Tibial nerve (tissue), 4 donors: ENCODE data around the gene MRAP. TPM values are rescaled to one million over a fixed set of nuclear protein-coding genes. Genes with fewer than 3 reads are reported as not detected.

ENCODE experiments used
- DNase-seq, 2 donors: peaks; one replicate each; pipeline ENCODE4 v3.0.0-alpha.2; 2019; ENCODE audit warnings: low spot score in 2 of 2
- H3K27ac ChIP-seq, 4 donors: fragments of 200-600 bp; sonication (generic) in 3 of 4; one replicate each; pipeline ENCODE4 v1.5.1; 2017 to 2019; ENCODE audit warnings: mild to moderate bottlenecking in 1 of 4
- H3K27me3 ChIP-seq, 2 donors: fragments of 200-600 bp; sonication (generic) in 1 of 2; one replicate each; pipeline versions ENCODE4 v1.5.1 to v1.6.0; 2017 to 2019
- H3K36me3 ChIP-seq, 3 donors: fragments of 200-600 bp; sonication (generic); one replicate each; pipeline ENCODE4 v1.5.1; 2018 to 2019
- H3K4me1 ChIP-seq, 4 donors: fragments of 200-600 bp; sonication (generic) in 3 of 4; one replicate each; pipeline ENCODE4 v1.5.1; 2017 to 2019
- H3K4me3 ChIP-seq, 4 donors: fragments of 200-600 bp; sonication (generic) in 3 of 4; one replicate each; pipeline ENCODE4 v1.5.1; 2017 to 2019; ENCODE audit warnings: mild to moderate bottlenecking in 1 of 4, moderate library complexity in 1 of 4
- H3K9me3 ChIP-seq, 4 donors: fragments of 200-600 bp; sonication (generic) in 3 of 4; one replicate each; pipeline ENCODE4 v1.5.1; 2017 to 2019
- CTCF ChIP-seq, 5 experiments: fragments of 200-600 bp in 3 of 5; fragments of 450-650 bp in 2 of 5; sonication (generic) in 3 of 5; IDR thresholded peaks; one replicate each; pipeline ENCODE4 v1.5.1; 2016 to 2019; ENCODE audit warnings: antibody characterized with exemption in 5 of 5, mild to moderate bottlenecking in 3 of 5, moderate library complexity in 2 of 5
- EP300 ChIP-seq, 2 donors: sonication (generic); formaldehyde crosslinking; IDR thresholded peaks; one replicate each; pipeline ENCODE4 v1.6.1; 2017; ENCODE audit warnings: antibody characterized with exemption in 2 of 2, mild to moderate bottlenecking in 1 of 2
- POLR2A ChIP-seq, 2 donors: fragments of 450-650 bp; IDR thresholded peaks; one replicate each; pipeline ENCODE4 v1.6.1; 2017; ENCODE audit warnings: antibody characterized with exemption in 2 of 2, mild to moderate bottlenecking in 2 of 2, moderate library complexity in 2 of 2
- WGBS, 2 donors: methylation state at CpG; one replicate each; pipeline ENCODE4 v1.1.5; 2018; 5-methylcytosine and 5-hydroxymethylcytosine counted together
- total RNA-seq, 4 donors: library from RNA; depleted of rRNA; stranded (reverse); fragments of >200 nt; gene quantifications; one replicate each; pipeline ENCODE4 v1.1.0, GENCODE V29; 2016

Gene MRAP
- total RNA-seq, 4 donors from 2014 or later: 1.6 to 14.4 (median 4.8) TPM

DNA sequence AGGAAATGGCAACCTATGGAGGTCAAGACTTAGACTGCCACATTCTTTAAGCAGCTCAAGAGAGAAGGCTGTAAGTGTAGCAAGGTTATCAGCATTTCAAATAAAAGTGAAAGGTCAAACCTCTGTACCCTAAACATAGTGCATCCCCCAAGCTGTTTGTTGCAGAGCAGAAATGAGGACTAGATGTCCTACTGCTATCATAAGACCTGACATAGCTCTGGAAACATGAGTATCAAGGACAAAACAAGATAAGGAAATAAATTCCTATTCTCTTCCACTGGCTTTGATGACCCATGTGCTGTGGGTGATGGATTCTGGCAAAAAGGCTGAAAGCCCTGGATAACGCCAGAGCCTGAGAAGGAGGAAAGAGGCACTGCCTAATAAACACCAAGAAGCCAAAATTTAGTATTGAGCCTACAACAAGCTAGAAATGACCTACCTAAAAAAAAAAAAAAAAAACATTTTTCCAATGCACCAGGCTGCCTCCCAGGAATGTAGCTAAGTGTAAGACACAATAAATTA, 58.3 kb downstream of the MRAP start:
- Histone ChIP-seq H3K27me3 (no peaks in the 10 kb centered on the region), H3K27ac (no peak overlapping the region), H3K36me3 (peaks cover 3 to 100% (median 39%) of the 10 kb centered on the region in 3 donors), H3K9me3 (no peaks in the 10 kb centered on the region), H3K4me3 (no peak overlapping the region), H3K4me1 (no peaks in the 10 kb centered on the region)
- DNase-seq: no peak
- TF ChIP-seq EP300 (IDR thresholded peaks at IDR 0.05) (no peak), CTCF (IDR thresholded peaks at IDR 0.05) (no peak), POLR2A (IDR thresholded peaks at IDR 0.05) (no peak)
- 92 to 98% methylated on average over 1 of the region's 1 CpG for WGBS, 2 donors

DNA sequence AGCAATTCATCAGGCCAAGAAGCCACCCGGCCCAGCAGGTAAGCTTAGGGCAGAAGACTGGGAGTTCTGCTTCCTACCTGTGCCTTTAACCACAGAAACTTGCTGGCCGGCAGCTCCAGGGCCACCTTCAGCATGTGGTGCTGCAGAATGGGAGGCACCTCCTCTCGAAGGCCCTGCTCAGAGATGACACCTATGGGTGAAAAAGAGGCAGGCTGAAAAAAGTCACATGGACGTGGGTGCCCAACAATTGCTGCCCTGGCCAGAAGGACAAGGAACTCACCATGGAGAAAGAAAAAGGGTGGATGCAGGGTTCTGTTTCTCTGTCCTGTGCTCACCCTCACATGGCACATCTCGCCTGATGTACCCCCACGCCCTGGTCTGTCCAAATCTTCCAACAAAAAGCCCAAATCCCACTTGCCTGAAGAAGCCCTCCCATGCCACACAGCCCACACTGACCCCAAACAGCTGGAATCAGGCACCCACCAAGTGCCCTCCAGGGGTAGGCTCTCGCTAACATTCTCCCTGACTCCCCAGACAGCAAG, 61.1 kb downstream of the MRAP start:
- Histone ChIP-seq H3K4me3 (no peak overlapping the region), H3K9me3 (no peaks in the 10 kb centered on the region), H3K36me3 (peaks cover 6 to 92% (median 29%) of the 10 kb centered on the region in 3 donors), H3K27ac (peak overlapping the region in 1 of 4 donors; percentile 52), H3K4me1 (peaks cover 0 to 9% (median 3%) of the 10 kb centered on the region in 4 donors), H3K27me3 (no peaks in the 10 kb centered on the region)
- DNase-seq: no peak
- 60 to 70% methylated on average over 7 of the region's 7 CpGs for WGBS, 2 donors
- TF ChIP-seq POLR2A (IDR thresholded peaks at IDR 0.05) (no peak), EP300 (IDR thresholded peaks at IDR 0.05) (no peak), CTCF (IDR thresholded peaks at IDR 0.05) (peak in 2 of 5 experiments; percentile 17 to 26)

GRCh38 chr21:32360401-32360975, 61.8 kb downstream of the MRAP start:
- Histone ChIP-seq H3K9me3 (no peaks in the 10 kb centered on the region), H3K36me3 (peaks cover 6 to 92% (median 25%) of the 10 kb centered on the region in 3 donors), H3K27ac (no peak overlapping the region), H3K4me3 (no peak overlapping the region), H3K27me3 (no peaks in the 10 kb centered on the region), H3K4me1 (peaks cover 0 to 16% (median 5%) of the 10 kb centered on the region in 4 donors)
- TF ChIP-seq EP300 (IDR thresholded peaks at IDR 0.05): no peak
- no peak for TF ChIP-seq POLR2A (IDR thresholded peaks at IDR 0.05)
- TF ChIP-seq CTCF (IDR thresholded peaks at IDR 0.05): no peak
- DNase-seq: no peak
- WGBS, 2 donors: 85 to 86% methylated on average over 5 of the region's 5 CpGs

Other genes starting within 250 kb of the MRAP start
- 1 to 10 TPM; 4.0 to 9.3 (median 7.1) TPM for gene MIS18A, start 19.8 kb upstream of the MRAP start, total RNA-seq
- 10 to 100 TPM; 18.6 to 29.4 (median 22.2) TPM for gene URB1, start 94.2 kb downstream of the MRAP start, total RNA-seq
- gene EVA1C, start 113.9 kb downstream of the MRAP start, total RNA-seq: 10 to 100 TPM; 72.6 to 85.9 (median 75.6) TPM